ENCODE results near the gene SLC34A1.
A peak's percentile ranks its signal among the peaks of the same experiment; 100 is the strongest.

Gene SLC34A1

DNA sequence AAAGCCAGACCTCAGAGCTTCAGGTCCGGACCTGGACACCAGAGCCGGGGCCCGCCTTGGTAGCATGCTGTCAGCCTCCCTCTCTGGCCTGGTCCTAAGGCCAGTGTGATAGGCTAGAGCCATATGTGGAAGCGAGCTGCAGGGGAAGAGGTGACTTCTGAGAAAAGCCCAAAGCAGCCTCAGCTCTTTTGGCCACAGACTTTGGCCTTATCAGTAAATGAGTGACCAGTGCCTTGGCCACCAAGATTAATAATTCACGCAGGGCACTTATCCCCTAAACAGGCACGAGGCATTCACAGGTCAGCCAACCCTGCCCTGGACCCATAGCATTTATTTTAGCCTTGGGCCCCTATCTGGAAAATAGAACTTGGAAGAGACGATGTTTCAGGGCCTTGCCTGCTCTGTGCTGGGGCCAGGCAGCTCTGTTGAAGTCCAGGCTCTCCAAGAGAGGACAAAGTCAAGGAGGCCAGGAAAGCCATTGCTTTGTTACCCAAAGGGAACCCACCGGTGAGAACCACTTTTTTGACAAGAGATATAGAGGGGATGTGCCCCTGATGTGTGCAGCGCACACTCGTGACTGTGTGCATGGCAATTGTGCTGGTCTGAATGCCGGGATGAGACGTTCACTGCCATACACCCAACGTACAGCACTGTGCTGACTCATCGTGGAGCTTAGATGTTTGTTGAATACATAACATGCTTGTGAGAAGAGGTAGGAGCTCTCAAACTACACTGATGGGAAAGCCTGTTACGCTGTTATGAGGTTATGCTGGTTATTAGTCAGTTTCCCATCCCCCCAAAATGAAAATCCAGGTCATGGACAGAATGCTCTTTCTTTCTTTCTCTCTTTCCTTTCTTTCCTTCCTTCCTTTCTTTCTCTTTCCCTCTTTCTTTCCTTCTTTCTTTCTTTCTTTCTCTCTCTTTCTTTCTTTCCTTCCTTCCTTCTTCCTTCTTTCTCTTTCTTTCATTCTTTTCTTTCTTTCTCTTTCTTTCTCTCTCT lies 5.0 kb upstream of the SLC34A1 start:
- peak; percentile 85 for DNase-seq (ENCODE audit: low read depth, low spot score)
- TF ChIP-seq CTCF (IDR thresholded peaks at IDR 0.05; ENCODE audit: insufficient read depth, low read length, missing control alignments) = no peak
- ChIA-PET CTCF (interaction anchor here (0.5 to 35.1 kb wide), 9 partner anchors 10 to 265 kb away, joined by 3 to 853 read pairs (median 4); partner anchors contain the start of genes F12, PFN3 and SLC34A1), POLR2A (interaction anchor here (0.6 to 1.2 kb wide), 6 partner anchors 10 to 118 kb away, joined by 3 to 6 read pairs (median 4); partner anchors contain the start of genes LMAN2 and PDLIM7)
- H3K4me3 ChIP-seq (ENCODE audit: low read depth, low read length) = no peak overlapping the region

GRCh38 chr5:177380805-177381126 lies 3.5 kb upstream of the SLC34A1 start:
- no peak overlapping the region for H3K4me3 ChIP-seq (ENCODE audit: low read depth, low read length)
- no peak for DNase-seq (ENCODE audit: low read depth, low spot score)
- ChIA-PET POLR2A (interaction anchor here (1.2 kb wide), 1 partner anchor 46 kb away, joined by 3 read pairs; the partner anchor contains the start of gene GRK6), CTCF (interaction anchor here (31.8 to 35.1 kb wide), 2 partner anchors 1 to 15 kb away, joined by 853 read pairs; partner anchors contain the start of genes F12, PFN3 and SLC34A1)
- TF ChIP-seq CTCF (IDR thresholded peaks at IDR 0.05; ENCODE audit: insufficient read depth, low read length, missing control alignments) = no peak

GRCh38 chr5:177382423-177383029 lies 1.7 kb upstream of the SLC34A1 start:
- POLR2A ChIA-PET = interaction anchor here (0.7 kb wide), 1 partner anchor 115 kb away, joined by 4 read pairs; no protein-coding TSS in a partner anchor
- DNase-seq (ENCODE audit: low read depth, low spot score) = no peak

GRCh38 chr5:177383181-177383580 lies 1.1 kb upstream of the SLC34A1 start:
- no peak for DNase-seq (ENCODE audit: low read depth, low spot score)
- TF ChIP-seq CTCF (IDR thresholded peaks at IDR 0.05; ENCODE audit: insufficient read depth, low read length, missing control alignments) = no peak
- CTCF ChIA-PET = interaction anchor here (0.5 to 35.1 kb wide), 7 partner anchors 3 to 118 kb away, joined by 3 to 853 read pairs (median 6); partner anchors contain the start of genes F12, LMAN2, PFN3 and SLC34A1
- H3K4me3 ChIP-seq (ENCODE audit: low read depth, low read length) = no peak overlapping the region
- POLR2A ChIA-PET = no interaction called here

More at GRCh38 chr5:177382423-177383029, 1.7 kb upstream of the SLC34A1 start:
- peak; percentile 33 for TF ChIP-seq CTCF (IDR thresholded peaks at IDR 0.05; ENCODE audit: insufficient read depth, low read length, missing control alignments)
- no peak overlapping the region for H3K4me3 ChIP-seq (ENCODE audit: low read depth, low read length)
- CTCF ChIA-PET = interaction anchor here (0.6 to 35.1 kb wide), 7 partner anchors 2 to 118 kb away, joined by 3 to 853 read pairs (median 6); partner anchors contain the start of genes F12, LMAN2, PFN3 and SLC34A1

- no peak overlapping the region for H3K4me3 ChIP-seq (ENCODE audit: low read depth, low read length)
- no peak for DNase-seq (ENCODE audit: low read depth, low spot score)
- ChIA-PET CTCF (interaction anchor here (1.5 to 35.1 kb wide), 4 partner anchors 5 to 72 kb away, joined by 4 to 853 read pairs (median 428); partner anchors contain the start of genes F12, PFN3 and SLC34A1), POLR2A (no interaction called here)
- no peak for TF ChIP-seq CTCF (IDR thresholded peaks at IDR 0.05; ENCODE audit: insufficient read depth, low read length, missing control alignments)
Observed at GRCh38 chr5:177385720-177386119, 1.5 kb downstream of the SLC34A1 start.
